ENCODE results near the gene RPL29. TPM values are rescaled to one million over a fixed set of nuclear protein-coding genes. Genes with fewer than 3 reads are reported as not detected.

The RPL29 gene
- total and polyA plus RNA-seq, 2 of the 13 experiments (the other 11 are each of a cell fraction or from before 2014, with no cell fraction given), result 1,348 to 2,263 TPM

DNA sequence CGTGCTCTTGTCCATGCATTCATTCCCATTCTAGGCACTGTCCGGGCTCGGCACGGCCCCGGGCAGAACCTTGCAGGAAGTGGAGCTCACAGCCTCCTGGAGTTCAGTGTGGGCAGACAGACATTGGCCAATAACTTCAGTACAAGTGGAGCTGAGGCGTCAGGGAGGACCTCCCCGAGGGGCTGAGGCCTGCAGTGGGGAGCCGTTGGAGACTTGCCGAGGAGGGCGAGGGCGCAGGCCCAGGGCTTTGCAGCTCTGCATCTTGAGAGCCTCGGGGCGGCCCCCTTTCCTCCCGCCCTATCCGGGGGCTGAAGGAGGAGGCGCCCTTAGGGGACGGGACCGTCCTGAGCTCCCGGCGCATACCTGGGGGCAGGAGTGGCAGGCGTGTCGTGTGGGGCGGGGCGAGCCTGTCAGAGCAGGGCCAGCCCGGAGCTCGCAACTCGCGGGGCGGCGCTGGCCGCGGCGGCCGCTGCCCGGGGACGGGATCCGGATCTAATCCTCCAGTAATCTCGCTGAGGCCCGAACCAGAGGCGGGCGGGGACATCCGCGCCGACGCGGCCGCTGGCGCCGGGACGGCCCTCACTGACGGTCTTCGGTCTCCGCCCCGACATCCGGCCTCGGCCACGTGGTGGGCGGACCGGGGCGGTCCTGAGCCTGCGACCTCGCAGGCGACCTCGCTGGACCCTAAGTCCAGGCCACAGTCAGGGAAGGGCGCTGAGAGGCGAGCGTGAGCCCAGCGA lies 12.7 kb downstream of the RPL29 start, which contains the start of gene ACY1 (continued):
- TF ChIP-seq, protein P1, sequence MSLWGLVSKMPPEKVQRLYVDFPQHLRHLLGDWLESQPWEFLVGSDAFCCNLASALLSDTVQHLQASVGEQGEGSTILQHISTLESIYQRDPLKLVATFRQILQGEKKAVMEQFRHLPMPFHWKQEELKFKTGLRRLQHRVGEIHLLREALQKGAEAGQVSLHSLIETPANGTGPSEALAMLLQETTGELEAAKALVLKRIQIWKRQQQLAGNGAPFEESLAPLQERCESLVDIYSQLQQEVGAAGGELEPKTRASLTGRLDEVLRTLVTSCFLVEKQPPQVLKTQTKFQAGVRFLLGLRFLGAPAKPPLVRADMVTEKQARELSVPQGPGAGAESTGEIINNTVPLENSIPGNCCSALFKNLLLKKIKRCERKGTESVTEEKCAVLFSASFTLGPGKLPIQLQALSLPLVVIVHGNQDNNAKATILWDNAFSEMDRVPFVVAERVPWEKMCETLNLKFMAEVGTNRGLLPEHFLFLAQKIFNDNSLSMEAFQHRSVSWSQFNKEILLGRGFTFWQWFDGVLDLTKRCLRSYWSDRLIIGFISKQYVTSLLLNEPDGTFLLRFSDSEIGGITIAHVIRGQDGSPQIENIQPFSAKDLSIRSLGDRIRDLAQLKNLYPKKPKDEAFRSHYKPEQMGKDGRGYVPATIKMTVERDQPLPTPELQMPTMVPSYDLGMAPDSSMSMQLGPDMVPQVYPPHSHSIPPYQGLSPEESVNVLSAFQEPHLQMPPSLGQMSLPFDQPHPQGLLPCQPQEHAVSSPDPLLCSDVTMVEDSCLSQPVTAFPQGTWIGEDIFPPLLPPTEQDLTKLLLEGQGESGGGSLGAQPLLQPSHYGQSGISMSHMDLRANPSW (CRISPR knock-in tag; IDR thresholded peaks at IDR 0.05; ENCODE audit: borderline replicate concordance), result peak; percentile 92; the same call in 1 of the 2 replicates
- TF ChIP-seq, protein P2, sequence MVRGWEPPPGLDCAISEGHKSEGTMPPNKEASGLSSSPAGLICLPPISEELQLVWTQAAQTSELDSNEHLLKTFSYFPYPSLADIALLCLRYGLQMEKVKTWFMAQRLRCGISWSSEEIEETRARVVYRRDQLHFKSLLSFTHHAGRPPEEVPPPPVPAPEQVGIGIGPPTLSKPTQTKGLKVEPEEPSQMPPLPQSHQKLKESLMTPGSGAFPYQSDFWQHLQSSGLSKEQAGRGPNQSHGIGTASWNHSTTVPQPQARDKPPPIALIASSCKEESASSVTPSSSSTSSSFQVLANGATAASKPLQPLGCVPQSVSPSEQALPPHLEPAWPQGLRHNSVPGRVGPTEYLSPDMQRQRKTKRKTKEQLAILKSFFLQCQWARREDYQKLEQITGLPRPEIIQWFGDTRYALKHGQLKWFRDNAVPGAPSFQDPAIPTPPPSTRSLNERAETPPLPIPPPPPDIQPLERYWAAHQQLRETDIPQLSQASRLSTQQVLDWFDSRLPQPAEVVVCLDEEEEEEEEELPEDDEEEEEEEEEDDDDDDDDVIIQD (CRISPR knock-in tag; IDR thresholded peaks at IDR 0.05; ENCODE audit: low read depth), result peak; percentile 54; the same call in 1 of the 2 replicates
- no peak for TF ChIP-seq ATAD3A (CRISPR knock-in tag; IDR thresholded peaks at IDR 0.05)
- TF ChIP-seq, protein P3, sequence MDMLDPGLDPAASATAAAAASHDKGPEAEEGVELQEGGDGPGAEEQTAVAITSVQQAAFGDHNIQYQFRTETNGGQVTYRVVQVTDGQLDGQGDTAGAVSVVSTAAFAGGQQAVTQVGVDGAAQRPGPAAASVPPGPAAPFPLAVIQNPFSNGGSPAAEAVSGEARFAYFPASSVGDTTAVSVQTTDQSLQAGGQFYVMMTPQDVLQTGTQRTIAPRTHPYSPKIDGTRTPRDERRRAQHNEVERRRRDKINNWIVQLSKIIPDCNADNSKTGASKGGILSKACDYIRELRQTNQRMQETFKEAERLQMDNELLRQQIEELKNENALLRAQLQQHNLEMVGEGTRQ (IDR thresholded peaks at IDR 0.05; ENCODE audit: low read depth, low read length), result peak; percentile 73
- TF ChIP-seq, protein P3 (CRISPR knock-in tag; IDR thresholded peaks at IDR 0.05; ENCODE audit: borderline replicate concordance), result peak; percentile 83
- no peak for TF ChIP-seq GABPA (IDR thresholded peaks at IDR 0.05; ENCODE audit: low read depth, low read length)
- TF ChIP-seq GABPA (CRISPR knock-in tag; IDR thresholded peaks at IDR 0.05; ENCODE audit: low read depth), result peak; percentile 70
- no peak for TF ChIP-seq EZH2 (conservative IDR thresholded peaks at IDR 0.05; ENCODE audit: low read depth, low read length)
- TF ChIP-seq ZNF24 (IDR thresholded peaks at IDR 0.05), result no peak
- TF ChIP-seq KAT2B (IDR thresholded peaks at IDR 0.05; ENCODE audit: borderline replicate concordance, low read depth, low read length), result no peak
- TF ChIP-seq ZNF317 (CRISPR knock-in tag; IDR thresholded peaks at IDR 0.05), result no peak; the same call in 1 of the 2 replicates
- no peak for TF ChIP-seq POGZ (CRISPR knock-in tag; IDR thresholded peaks at IDR 0.05)
- TF ChIP-seq, protein P4, sequence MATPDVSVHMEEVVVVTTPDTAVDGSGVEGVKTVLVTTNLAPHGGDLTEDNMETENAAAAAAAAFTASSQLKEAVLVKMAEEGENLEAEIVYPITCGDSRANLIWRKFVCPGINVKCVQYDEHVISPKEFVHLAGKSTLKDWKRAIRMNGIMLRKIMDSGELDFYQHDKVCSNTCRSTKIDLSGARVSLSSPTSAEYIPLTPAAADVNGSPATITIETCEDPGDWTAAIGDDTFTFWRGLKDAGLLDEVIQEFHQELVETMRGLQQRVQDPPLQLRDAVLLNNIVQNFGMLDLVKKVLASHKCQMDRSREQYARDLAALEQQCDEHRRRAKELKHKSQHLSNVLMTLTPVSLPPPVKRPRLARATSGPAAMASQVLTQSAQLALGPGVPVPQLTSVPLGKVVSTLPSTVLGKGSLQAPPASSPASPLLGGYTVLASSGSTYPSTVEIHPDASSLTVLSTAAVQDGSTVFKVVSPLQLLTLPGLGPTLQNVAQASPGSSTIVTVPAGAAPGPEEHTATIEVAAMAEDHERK (CRISPR knock-in tag; IDR thresholded peaks at IDR 0.05; ENCODE audit: low read depth), result no peak
- no peak for TF ChIP-seq FOXM1 (CRISPR knock-in tag; IDR thresholded peaks at IDR 0.05)
- peak; percentile 97; the same call in 1 of the 2 replicates for TF ChIP-seq ZSCAN31 (CRISPR knock-in tag; IDR thresholded peaks at IDR 0.05; ENCODE audit: low read depth)
- TF ChIP-seq HNF4A (CRISPR knock-in tag; IDR thresholded peaks at IDR 0.05), result peak; percentile 96
- peak; percentile 98; the same call in 2 of the 3 replicates for TF ChIP-seq MXI1 (IDR thresholded peaks at IDR 0.05; ENCODE audit: borderline replicate concordance, low read depth, low read length)
- TF ChIP-seq IRX3 (CRISPR knock-in tag; IDR thresholded peaks at IDR 0.05; ENCODE audit: borderline replicate concordance, low read depth), result peak; percentile 81; the same call in 1 of the 2 replicates
- no peak for TF ChIP-seq SOX6 (IDR thresholded peaks at IDR 0.05)
- TF ChIP-seq SOX6 (CRISPR knock-in tag; IDR thresholded peaks at IDR 0.05), result peak; percentile 43; the same call in 1 of the 2 replicates
- no peak; the same call in none of the 2 replicates for TF ChIP-seq TAF1 (CRISPR knock-in tag; IDR thresholded peaks at IDR 0.05)
- TF ChIP-seq ZNF484 (CRISPR knock-in tag; IDR thresholded peaks at IDR 0.05; ENCODE audit: borderline replicate concordance, low read depth), result peak; percentile 8; the same call in 1 of the 2 replicates

All from HepG2 (cell line).